KMS-11 (cell line): ENCODE results near the gene ELN.

Experiments
- H2AFZ ChIP-seq: fragments of 200-600 bp; sonication (generic); 2 replicates; pipeline ENCODE4 v1.6.1; 2016; ENCODE audit warnings: antibody characterized with exemption, mixed run types, low read depth
- H3K27ac ChIP-seq: fragments of 200-600 bp; sonication (generic); 2 replicates; pipeline ENCODE4 v1.6.1; 2016; ENCODE audit warnings: mild to moderate bottlenecking, mixed run types
- H3K27me3 ChIP-seq: fragments of 200-600 bp; sonication (generic); 2 replicates; pipeline ENCODE4 v1.6.1; 2017; ENCODE audit warnings: mild to moderate bottlenecking, low read depth, mixed run types, moderate library complexity; ENCODE audit not compliant: insufficient read depth
- H3K36me3 ChIP-seq: fragments of 200-600 bp; sonication (generic); 2 replicates; pipeline ENCODE4 v1.6.1; 2017; ENCODE audit warnings: mild to moderate bottlenecking, mixed run types; ENCODE audit not compliant: insufficient read depth
- H3K4me1 ChIP-seq: fragments of 200-600 bp; sonication (generic); 2 replicates; pipeline ENCODE4 v1.6.1; 2016; ENCODE audit warnings: mild to moderate bottlenecking, low read depth, mixed run types; ENCODE audit not compliant: poor library complexity, severe bottlenecking
- H3K4me2 ChIP-seq: fragments of 200-600 bp; sonication (generic); 2 replicates; pipeline ENCODE4 v1.7.0; 2016; ENCODE audit warnings: mild to moderate bottlenecking, mixed run types
- H3K4me3 ChIP-seq: fragments of 200-600 bp; sonication (generic); IDR thresholded peaks from 2 replicates; pipeline ENCODE4 v1.6.1; 2017; ENCODE audit warnings: low read depth, low read length, mixed read lengths; ENCODE audit not compliant: insufficient read depth
- H3K79me2 ChIP-seq: fragments of 200-600 bp; sonication (generic); 2 replicates; pipeline ENCODE4 v1.6.1; 2016; ENCODE audit warnings: low read depth, mixed run types; ENCODE audit not compliant: insufficient read depth
- H3K9ac ChIP-seq: fragments of 200-600 bp; sonication (generic); 2 replicates; pipeline ENCODE4 v1.6.1; 2016; ENCODE audit warnings: mild to moderate bottlenecking, mixed run types
- H4K20me1 ChIP-seq: fragments of 200-600 bp; sonication (generic); 2 replicates; pipeline ENCODE4 v1.6.1; 2016; ENCODE audit warnings: mild to moderate bottlenecking, mixed run types; ENCODE audit not compliant: insufficient read depth
- TF ChIP-seq, protein P1 (sequence below): fragments of 200-600 bp; sonication (generic); conservative IDR thresholded peaks from 2 replicates; pipeline ENCODE4 v1.6.1; 2017; ENCODE audit warnings: low read depth, mild to moderate bottlenecking, antibody characterized with exemption, low read length, moderate library complexity, mixed read lengths

ELN gene

GRCh38 chr7:74021546-74022320, 6.2 kb upstream of the ELN start:
- H2AFZ ChIP-seq, result no peak overlapping the region
- TF ChIP-seq, protein P1, sequence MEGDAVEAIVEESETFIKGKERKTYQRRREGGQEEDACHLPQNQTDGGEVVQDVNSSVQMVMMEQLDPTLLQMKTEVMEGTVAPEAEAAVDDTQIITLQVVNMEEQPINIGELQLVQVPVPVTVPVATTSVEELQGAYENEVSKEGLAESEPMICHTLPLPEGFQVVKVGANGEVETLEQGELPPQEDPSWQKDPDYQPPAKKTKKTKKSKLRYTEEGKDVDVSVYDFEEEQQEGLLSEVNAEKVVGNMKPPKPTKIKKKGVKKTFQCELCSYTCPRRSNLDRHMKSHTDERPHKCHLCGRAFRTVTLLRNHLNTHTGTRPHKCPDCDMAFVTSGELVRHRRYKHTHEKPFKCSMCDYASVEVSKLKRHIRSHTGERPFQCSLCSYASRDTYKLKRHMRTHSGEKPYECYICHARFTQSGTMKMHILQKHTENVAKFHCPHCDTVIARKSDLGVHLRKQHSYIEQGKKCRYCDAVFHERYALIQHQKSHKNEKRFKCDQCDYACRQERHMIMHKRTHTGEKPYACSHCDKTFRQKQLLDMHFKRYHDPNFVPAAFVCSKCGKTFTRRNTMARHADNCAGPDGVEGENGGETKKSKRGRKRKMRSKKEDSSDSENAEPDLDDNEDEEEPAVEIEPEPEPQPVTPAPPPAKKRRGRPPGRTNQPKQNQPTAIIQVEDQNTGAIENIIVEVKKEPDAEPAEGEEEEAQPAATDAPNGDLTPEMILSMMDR, result no peak

DNA sequence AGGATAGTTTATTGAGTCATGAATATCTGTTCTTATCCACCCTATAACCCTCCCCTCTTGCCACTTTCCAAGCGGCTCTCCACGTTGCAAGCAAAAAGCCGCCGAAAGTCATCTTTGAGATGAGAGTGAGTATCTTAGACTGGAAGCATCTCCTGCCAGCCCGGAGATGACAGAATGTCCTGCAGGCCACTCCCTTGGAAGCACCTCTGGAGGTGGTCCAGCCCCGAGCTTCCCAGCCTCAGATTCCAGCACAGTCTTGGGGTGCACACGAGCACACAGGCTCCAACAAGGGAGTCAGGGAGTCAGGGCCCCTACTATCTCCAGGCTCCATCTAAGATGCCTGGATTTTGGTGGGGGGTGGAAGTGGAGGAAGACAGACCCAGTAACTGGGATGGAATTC, 5.5 kb upstream of the ELN start:
- Histone ChIP-seq H3K79me2 (no peaks in the 10 kb centered on the region), H3K27me3 (peaks cover 97% of the 10 kb centered on the region), H3K4me1 (no peaks in the 10 kb centered on the region), H3K36me3 (no peaks in the 10 kb centered on the region), H3K27ac (no peak overlapping the region), H3K4me2 (no peak overlapping the region), H2AFZ (no peak overlapping the region), H4K20me1 (no peaks in the 10 kb centered on the region), H3K4me3 (no peak overlapping the region), H3K9ac (no peak overlapping the region)
- TF ChIP-seq, protein P1, result no peak

More at GRCh38 chr7:74021546-74022320, 6.2 kb upstream of the ELN start:
- peaks cover 92% of the 10 kb centered on the region for H3K27me3 ChIP-seq
- no peaks in the 10 kb centered on the region for H3K4me1 ChIP-seq
- H3K9ac ChIP-seq, result no peak overlapping the region
- H3K4me2 ChIP-seq, result no peak overlapping the region
- H3K79me2 ChIP-seq, result no peaks in the 10 kb centered on the region
- no peak overlapping the region for H3K4me3 ChIP-seq
- H3K27ac ChIP-seq, result no peak overlapping the region
- no peaks in the 10 kb centered on the region for H4K20me1 ChIP-seq
- no peaks in the 10 kb centered on the region for H3K36me3 ChIP-seq

GRCh38 chr7:74023092-74023536, 4.9 kb upstream of the ELN start:
- H3K4me1 ChIP-seq, result no peaks in the 10 kb centered on the region
- H3K4me2 ChIP-seq, result no peak overlapping the region
- H3K36me3 ChIP-seq, result no peaks in the 10 kb centered on the region
- no peak overlapping the region for H2AFZ ChIP-seq
- no peak overlapping the region for H3K9ac ChIP-seq
- peaks cover 94% of the 10 kb centered on the region for H3K27me3 ChIP-seq
- H3K27ac ChIP-seq, result no peak overlapping the region
- no peaks in the 10 kb centered on the region for H3K79me2 ChIP-seq
- TF ChIP-seq, protein P1, result no peak
- H3K4me3 ChIP-seq, result no peak overlapping the region
- no peaks in the 10 kb centered on the region for H4K20me1 ChIP-seq

DNA sequence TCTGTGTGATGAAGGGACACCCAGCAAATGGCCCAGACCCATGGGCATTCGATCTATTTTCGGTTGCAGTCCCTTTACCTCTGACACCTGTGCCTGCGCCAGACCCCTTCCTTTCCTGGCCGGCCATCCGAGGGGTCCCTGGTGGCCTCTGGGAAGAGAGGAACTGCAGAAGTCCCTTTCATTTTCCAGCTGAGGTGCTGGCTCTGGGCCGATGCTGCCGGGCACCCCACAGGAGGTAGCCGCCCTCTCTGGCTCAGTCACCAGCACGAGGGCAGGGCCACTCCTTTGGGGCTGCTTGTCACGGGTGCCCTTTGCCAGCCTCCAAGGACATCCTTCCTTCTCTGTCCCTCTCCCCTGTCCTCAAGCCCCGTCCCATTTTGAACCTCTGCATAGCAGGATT, 4.2 kb upstream of the ELN start:
- no peaks in the 10 kb centered on the region for H3K36me3 ChIP-seq
- H3K4me3 ChIP-seq, result no peak overlapping the region
- H3K4me2 ChIP-seq, result no peak overlapping the region
- no peaks in the 10 kb centered on the region for H3K79me2 ChIP-seq
- TF ChIP-seq, protein P1, result no peak
- peaks cover 94% of the 10 kb centered on the region for H3K27me3 ChIP-seq
- no peak overlapping the region for H3K9ac ChIP-seq
- no peaks in the 10 kb centered on the region for H3K4me1 ChIP-seq
- no peaks in the 10 kb centered on the region for H4K20me1 ChIP-seq
- H3K27ac ChIP-seq, result no peak overlapping the region
- no peak overlapping the region for H2AFZ ChIP-seq
